Thyroid gland (tissue), 4 donors: Measurements from ENCODE around the gene PYGM.

ENCODE experiments used
- CTCF ChIP-seq, 6 experiments: fragments of 200-600 bp in 3 of 6; fragments of 450-650 bp in 3 of 6; sonication (generic) in 3 of 6; IDR thresholded peaks; one replicate each; pipeline ENCODE4 v1.5.1; 2016 to 2019; ENCODE audit warnings: antibody characterized with exemption in 6 of 6, mild to moderate bottlenecking in 2 of 6, inconsistent platforms in 1 of 6, moderate library complexity in 1 of 6
- POLR2A ChIP-seq, 2 donors: fragments of 450-650 bp; IDR thresholded peaks; one replicate each; pipeline ENCODE4 v1.6.1; 2017; ENCODE audit warnings: antibody characterized with exemption in 2 of 2, mild to moderate bottlenecking in 2 of 2, moderate library complexity in 1 of 2

GRCh38 chr11:64791781-64792291 lies 32.1 kb upstream of the PYGM start:
- TF ChIP-seq CTCF (IDR thresholded peaks at IDR 0.05), result no peak
- no peak for TF ChIP-seq POLR2A (IDR thresholded peaks at IDR 0.05)
